ENCODE results near the gene RFNG. TPM values are rescaled to one million over a fixed set of nuclear protein-coding genes. Genes with fewer than 3 reads are reported as not detected.

Gene RFNG
- total RNA-seq, 6 experiments from 2014 or later, result 29.9 to 53.3 (median 43.7) TPM

DNA sequence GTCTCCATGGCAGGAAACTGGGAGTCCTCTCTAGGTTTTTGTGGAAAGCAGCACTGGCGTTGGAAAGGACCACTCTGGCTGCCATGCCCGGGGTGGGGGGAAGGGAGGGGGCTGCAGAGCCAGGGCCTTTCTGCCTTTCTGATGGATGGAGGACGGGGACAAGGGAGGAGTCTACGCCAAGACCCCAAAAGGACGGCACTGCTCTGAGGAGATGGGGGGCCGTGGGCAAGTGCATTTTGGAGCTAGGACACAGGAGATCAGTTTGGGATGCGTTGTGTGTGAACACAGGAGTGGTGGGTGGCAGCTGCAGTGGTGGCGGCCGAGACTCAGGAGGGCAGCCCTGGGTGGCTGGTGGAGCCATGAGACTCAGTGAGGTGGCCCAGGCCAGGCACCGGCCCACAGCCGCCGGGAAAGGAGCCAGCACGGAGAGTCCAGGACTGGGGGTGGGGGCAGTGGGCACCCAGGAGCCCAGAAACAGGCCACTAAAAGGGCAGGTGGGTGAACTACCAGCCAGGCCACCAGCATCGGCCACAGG, 31.0 kb downstream of the RFNG start:
- DNase-seq, result no peak
- 68% methylated on average over 9 of the region's 14 CpGs for WGBS (ENCODE audit: insufficient coverage, low coverage, low lambda C conversion rate, missing lambda C conversion rate)

DNA sequence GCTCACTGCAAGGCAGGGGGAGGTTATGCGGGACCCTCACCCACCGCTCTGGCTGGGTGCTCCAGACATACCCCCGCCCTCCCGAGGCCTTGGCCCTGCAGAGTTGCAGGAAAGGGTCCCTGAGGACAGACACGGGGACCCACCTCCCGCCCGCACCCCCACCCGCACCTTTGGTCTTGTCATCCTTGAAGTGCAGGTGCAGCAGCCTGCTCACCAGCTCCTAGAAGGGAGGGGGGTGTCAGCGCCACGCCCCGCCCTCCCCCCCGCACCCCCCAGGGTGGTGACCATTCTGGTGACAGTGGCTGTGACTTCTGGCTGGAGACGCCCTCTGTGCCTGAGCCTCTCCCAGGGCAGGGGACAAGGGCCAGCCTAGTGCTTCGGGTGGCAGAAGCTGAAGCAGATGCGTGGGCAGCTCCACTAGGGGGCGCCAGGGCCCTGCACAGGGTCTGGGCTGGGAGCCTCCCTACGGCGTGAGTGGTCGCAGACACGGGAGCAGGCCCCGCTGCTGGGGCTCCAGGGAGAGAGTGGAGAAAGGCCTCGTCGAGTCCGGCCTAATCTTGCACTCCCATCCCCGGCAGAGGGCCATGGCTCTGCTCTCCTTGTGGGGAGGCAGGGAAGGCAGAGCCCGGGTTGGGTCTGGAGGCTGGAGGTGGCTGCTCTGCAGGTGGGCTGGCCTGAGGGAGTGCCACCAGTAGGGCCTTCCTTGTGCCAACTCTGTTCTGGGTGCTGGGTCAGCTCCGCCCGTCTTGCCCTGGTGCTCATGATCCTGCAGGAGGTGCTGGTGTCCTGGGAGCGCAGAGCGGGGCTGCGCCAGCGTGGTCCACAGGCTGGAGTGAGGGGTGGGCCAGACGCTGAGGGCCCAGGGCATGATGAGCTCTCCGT, 31.7 kb downstream of the RFNG start:
- H3K4me1 ChIP-seq, result peaks cover 0 to 26% (median 7%) of the 10 kb centered on the region in 4 donors
- ATAC-seq (peak in 2 of 4 donors; percentile 5 to 20), DNase-seq (peak; percentile 65 to 80 (median 79))
- no peak overlapping the region for H3K4me3 ChIP-seq
- H3K27me3 ChIP-seq, result no peaks in the 10 kb centered on the region
- peaks cover 0 to 8% (median 0%) of the 10 kb centered on the region in 4 donors for H3K36me3 ChIP-seq
- intact Hi-C loops (cut with DNase I), result loop anchor here (5.0 to 10.0 kb wide), 3 partner anchors 58 to 135 kb away; partner anchors contain the start of gene NOTUM (in 1 of the 2)
- H3K9me3 ChIP-seq, result no peaks in the 10 kb centered on the region
- TF ChIP-seq POLR2A (IDR thresholded peaks at IDR 0.05), result no peak
- TF ChIP-seq, protein P1, sequence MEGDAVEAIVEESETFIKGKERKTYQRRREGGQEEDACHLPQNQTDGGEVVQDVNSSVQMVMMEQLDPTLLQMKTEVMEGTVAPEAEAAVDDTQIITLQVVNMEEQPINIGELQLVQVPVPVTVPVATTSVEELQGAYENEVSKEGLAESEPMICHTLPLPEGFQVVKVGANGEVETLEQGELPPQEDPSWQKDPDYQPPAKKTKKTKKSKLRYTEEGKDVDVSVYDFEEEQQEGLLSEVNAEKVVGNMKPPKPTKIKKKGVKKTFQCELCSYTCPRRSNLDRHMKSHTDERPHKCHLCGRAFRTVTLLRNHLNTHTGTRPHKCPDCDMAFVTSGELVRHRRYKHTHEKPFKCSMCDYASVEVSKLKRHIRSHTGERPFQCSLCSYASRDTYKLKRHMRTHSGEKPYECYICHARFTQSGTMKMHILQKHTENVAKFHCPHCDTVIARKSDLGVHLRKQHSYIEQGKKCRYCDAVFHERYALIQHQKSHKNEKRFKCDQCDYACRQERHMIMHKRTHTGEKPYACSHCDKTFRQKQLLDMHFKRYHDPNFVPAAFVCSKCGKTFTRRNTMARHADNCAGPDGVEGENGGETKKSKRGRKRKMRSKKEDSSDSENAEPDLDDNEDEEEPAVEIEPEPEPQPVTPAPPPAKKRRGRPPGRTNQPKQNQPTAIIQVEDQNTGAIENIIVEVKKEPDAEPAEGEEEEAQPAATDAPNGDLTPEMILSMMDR (IDR thresholded peaks at IDR 0.05), result peak; percentile 56 to 75 (median 70)
- no peak overlapping the region for H3K27ac ChIP-seq
- WGBS (ENCODE audit: insufficient coverage, low coverage, low lambda C conversion rate, missing lambda C conversion rate), result 22% methylated on average over 6 of the region's 34 CpGs

More for the DNA sequence above, 31.0 kb downstream of the RFNG start:
- intact Hi-C loops (cut with DNase I), result no loop called here
- Histone ChIP-seq H3K36me3 (peaks cover 0 to 8% (median 0%) of the 10 kb centered on the region in 4 donors), H3K27me3 (no peaks in the 10 kb centered on the region), H3K4me3 (no peak overlapping the region), H3K4me1 (peaks cover 0 to 26% (median 10%) of the 10 kb centered on the region in 4 donors), H3K27ac (no peak overlapping the region), H3K9me3 (no peaks in the 10 kb centered on the region)
- no peak for ATAC-seq
- TF ChIP-seq, protein P1 (IDR thresholded peaks at IDR 0.05), result no peak
- no peak for TF ChIP-seq POLR2A (IDR thresholded peaks at IDR 0.05)

DNA sequence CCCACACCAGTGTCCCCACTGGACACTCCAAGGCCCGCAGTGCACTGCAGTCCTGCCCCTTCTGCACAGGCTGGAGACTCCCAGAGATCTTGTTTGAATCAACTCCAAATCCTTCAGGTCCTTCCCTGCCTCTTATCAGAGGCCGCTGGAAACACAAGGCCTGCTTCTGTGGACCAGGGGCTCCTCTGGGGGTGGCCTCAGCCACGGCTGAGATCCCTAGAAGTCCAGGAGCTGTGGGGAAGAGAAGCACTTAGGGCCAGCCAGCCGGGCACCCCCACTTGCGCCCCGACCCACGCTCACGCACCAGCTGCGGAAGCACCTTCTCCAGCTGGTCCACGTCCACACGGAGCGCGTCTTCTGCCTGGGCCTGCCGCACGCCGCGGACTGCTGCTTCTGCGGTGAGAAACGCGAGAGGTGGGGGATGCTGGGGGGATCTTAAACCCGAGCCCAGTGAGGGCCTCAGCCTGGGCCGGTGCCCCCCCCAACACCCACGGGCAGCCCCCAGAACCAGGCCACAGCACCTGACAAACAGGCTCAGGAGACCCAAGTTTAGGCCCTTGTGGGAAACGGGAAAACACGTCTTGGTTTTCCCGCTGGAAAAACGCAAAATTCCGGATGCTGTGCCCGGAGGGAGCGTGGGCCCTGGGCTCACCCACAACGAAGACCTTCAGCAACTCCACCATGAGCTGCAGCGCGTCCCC, 32.5 kb downstream of the RFNG start:
- TF ChIP-seq, protein P1 (IDR thresholded peaks at IDR 0.05), result no peak
- no peak for TF ChIP-seq POLR2A (IDR thresholded peaks at IDR 0.05)
- Histone ChIP-seq H3K27me3 (no peaks in the 10 kb centered on the region), H3K4me1 (peaks cover 0 to 24% (median 6%) of the 10 kb centered on the region in 4 donors), H3K9me3 (no peaks in the 10 kb centered on the region), H3K27ac (no peak overlapping the region), H3K36me3 (peaks cover 0 to 8% (median 0%) of the 10 kb centered on the region in 4 donors), H3K4me3 (no peak overlapping the region)
- ATAC-seq, result no peak
- intact Hi-C loops (cut with DNase I), result loop anchor here (5.0 to 10.0 kb wide), 3 partner anchors 57 to 134 kb away; partner anchors contain the start of gene NOTUM (in 1 of the 2)
- no peak for DNase-seq
- WGBS (ENCODE audit: insufficient coverage, low coverage, low lambda C conversion rate, missing lambda C conversion rate), result 75% methylated on average over 4 of the region's 33 CpGs

DNA sequence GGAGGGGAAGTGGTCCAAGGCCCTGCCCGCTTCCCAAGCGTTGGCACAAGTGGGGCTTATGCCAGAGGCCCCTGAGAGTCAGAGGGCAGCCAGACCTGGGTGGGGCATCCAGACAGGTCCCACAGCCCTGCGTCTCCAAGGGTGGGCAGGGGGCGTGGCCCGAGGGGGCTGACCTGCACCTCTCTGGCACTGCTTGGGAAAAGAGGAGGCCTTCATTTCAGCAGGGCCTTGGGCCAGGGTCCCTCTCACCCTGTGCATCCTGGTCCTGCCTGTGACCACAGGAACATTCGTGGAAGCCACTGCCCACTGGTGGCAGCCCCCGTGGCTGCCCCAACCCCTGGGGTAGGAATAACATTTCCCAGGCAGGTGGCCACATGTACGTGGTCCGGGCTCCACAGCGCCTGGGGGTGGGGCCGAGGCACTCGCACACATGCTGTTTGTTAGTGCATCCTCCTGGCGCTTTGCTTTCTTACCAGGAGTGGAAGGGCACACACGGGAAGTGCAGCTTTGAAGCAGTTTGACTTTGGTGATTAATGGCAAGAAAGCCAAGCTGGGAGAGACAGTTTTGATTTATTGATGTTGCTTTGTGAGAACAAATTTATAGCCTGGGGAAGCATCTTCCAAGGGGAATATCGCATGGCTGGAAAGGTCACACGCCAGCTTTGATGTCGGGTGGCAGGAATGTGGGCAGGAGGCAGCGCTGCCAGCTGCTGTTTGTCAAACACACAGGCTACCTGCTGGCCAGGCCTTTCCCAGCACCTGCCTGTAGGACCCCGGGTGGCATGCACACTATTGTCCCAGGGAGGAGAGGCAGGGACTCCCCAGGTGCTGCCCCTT, 33.2 kb downstream of the RFNG start:
- DNase-seq (no peak), ATAC-seq (no peak)
- H3K4me1 ChIP-seq, result peaks cover 0 to 16% (median 4%) of the 10 kb centered on the region in 4 donors
- no peak overlapping the region for H3K4me3 ChIP-seq
- intact Hi-C loops (cut with DNase I), result loop anchor here (5.0 to 10.0 kb wide), 3 partner anchors 56 to 134 kb away; partner anchors contain the start of gene NOTUM (in 1 of the 2)
- H3K27me3 ChIP-seq, result no peaks in the 10 kb centered on the region
- H3K9me3 ChIP-seq, result no peaks in the 10 kb centered on the region
- WGBS (ENCODE audit: insufficient coverage, low coverage, low lambda C conversion rate, missing lambda C conversion rate), result no CpG with 5 or more reads among the region's 19 CpGs
- TF ChIP-seq POLR2A (IDR thresholded peaks at IDR 0.05), result no peak
- TF ChIP-seq, protein P1 (IDR thresholded peaks at IDR 0.05), result no peak
- H3K36me3 ChIP-seq, result peaks cover 0 to 8% (median 0%) of the 10 kb centered on the region in 4 donors
- no peak overlapping the region for H3K27ac ChIP-seq

Data from right lobe of liver (tissue), 6 donors.